Measurements from ENCODE around the gene FAAP100.

The FAAP100 gene

DNA sequence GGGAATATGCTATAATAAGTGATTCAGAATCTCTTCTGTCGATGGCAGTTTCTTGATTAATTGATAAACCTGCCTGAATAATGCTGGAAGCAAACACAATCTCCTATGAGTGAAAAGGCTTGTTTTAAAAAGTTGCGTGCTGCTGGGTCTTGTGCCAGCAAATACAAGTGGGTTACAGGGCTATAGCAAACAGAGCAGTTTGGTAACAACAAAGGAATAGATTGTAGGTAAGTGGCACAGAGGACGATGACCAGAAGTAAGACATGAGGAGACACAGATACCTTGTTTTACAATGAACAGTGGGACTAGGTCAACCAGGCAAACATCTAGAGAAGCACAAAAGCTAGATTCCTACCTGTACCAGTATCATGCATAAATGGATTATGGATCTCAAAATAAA lies 23.7 kb upstream of the FAAP100 start:
- DNase-seq = no peak

DNA sequence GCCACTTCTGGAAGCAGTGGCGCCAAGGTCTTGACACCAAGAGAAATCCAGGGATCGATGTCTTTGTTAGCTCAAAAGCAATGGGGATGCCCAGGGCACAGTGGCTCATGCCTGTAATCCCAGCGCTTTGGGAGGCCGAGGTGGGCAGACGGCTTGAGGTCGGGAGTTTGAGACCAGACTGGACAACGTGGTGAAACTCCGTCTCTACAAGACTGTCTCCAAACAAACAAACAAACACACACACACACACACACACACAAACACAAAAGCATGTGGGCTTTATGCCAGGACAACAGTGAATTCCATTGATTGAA lies 22.4 kb upstream of the FAAP100 start:
- no peak for DNase-seq

GRCh38 chr17:81573794-81574642 lies 21.9 kb upstream of the FAAP100 start:
- DNase-seq = no peak

GRCh38 chr17:81572563-81573168 lies 20.5 kb upstream of the FAAP100 start:
- DNase-seq = no peak

GRCh38 chr17:81570964-81571363 lies 18.8 kb upstream of the FAAP100 start:
- DNase-seq = no peak

DNA sequence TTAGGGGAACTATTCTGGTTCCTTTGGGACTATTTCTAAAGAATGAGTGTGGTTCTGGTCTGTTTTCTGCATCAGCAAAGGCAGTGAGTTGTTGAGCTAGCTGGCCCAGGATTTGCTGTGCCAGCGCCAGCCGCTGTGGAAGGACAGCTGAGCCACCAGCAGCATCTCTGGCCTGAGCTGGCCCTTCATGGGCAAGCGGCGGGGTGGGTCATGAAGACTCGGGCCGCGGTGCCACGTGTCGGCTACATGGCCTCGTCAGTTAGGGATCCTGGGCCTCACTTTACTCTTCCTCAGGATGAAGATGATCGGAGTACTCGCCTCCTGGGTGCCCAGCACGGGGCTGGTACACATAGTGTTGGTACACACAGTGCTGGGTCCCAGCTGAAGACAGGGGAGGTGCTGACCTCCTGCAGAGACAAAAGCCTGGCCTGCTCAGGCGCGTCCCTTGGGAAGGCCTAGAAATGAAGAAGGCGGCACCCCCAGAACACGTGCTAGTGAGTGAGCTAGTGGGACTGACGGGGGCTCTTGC lies 17.9 kb upstream of the FAAP100 start:
- DNase-seq = no peak

DNA sequence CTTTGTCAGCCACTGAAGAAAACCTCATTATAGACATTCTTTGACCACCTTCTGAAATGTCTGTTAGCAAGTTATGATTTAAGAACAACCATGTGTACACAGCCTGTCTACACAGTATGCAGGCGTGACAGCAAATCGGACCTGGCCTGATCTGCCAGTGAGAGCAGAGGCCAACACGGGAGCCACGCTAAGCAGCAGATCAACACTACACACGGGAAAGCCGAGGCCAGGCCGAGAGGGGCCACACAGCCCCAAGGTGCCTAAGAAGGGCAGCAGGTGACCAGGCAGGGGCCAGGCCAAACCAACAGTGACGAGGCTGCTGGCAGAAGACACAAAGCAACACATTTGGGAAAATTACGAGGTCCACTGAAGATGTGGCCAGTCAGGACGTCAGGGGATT lies 16.3 kb upstream of the FAAP100 start:
- DNase-seq = no peak

GRCh38 chr17:81567191-81567590 lies 15.0 kb upstream of the FAAP100 start:
- no peak for DNase-seq

DNA sequence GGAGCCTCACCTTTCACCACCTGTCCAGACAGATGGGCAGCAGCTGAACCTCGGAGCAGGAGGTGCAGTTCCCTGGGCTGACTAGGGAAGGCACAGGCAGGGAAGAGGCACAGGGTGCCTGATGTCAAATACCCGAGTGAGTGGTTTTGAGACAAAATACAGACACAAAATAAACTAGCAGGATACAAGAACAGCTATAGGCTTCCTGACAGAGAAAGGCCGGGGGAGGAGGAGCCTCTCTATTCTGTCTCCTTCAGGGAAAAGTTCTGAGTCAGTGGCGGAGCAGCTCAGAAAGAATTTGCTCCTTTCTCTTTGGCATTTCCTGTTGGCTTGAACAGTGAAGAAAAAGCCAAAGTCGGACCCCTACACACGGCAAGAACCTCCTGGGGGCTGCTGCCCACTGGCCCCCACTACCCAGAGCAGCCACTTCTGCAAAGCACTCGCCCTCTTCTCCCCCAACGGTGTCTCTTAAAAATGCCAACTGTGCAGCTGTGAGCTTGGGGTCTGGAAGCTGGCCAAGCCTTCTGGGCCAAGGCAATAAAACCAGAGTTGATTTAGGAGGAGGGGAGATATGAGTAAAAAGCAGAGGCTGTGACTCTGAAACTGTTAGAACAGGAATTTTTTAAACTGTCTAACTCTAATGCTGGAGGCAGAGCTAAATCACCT lies 14.4 kb upstream of the FAAP100 start:
- DNase-seq = peak; percentile 86 to 96

DNA sequence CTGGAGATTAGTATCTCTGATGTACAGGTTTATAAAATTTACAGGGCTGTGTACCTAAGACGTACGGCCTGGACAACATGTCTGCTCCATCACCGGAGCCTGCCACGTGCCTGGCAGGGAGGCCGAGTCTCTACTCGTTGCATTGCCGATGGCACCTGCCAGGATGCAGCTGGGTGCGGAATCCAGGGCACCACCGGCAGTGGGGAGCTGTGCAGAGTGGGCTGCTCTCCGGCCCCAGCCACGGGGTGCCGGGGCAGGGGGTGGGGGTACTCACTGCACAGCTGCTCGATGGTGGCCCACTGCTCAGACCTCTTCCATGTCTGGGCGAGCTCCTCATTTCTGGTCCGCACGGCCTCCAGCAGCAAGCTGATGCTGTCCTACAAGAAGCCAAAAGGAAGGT lies 13.1 kb upstream of the FAAP100 start:
- no peak for DNase-seq

DNA sequence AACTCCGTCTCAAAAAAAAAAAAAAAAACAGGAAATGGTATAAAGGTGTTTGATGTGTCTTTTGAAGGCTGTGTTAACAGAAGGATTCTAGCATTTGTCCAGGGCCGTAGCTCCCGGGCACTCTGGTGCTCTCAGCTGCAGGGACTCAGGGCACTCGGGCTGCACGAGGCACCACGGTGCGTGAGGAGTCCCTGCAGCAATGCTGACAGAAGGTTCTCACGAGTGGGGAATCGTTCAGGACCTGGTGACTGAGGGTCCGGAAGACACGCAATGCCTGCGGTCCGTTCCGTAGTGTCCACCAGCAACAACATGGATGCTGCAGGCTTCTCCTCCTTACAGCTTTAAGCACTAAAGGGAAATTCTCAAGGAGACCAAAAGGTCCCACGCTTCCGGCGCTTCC lies 12.6 kb upstream of the FAAP100 start:
- DNase-seq = no peak

DNA sequence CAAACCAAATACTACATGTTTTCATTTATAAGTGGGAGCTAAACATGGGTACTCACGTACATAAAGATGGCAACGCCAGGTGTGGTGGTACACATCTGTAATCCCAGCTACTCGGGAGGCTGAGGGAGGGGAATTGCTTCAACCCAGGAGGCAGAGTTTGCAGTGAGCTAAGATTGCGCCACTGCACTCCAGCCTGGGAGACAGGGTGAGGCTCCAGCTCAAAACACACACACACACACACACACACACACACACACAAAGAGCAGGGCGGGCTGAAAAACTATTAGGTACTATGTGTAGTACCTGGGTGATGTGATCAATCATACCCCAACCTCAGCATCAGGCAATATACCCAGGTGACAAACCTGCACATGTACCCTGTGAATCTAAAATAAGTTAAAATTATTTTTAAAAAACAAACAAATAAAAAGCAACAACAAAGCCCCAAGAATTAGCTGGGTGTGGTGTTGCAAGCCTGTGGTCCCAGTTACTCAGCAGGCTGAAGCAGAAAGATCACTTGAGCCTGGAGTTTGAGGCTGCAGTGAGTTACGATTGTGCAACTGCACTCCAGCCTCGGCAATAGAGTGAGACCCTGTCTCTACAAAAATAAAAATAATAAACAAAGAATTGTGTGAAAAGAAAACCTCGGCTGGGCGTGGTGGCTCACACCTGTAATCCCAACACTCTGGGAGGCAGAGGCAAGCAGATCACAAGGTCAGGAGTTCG lies 11.9 kb upstream of the FAAP100 start:
- no peak for DNase-seq

GRCh38 chr17:81561494-81561885 lies 9.3 kb upstream of the FAAP100 start:
- DNase-seq = no peak

GRCh38 chr17:81558941-81559806 lies 7.0 kb upstream of the FAAP100 start:
- no peak for DNase-seq

- no peak for DNase-seq
Measured at GRCh38 chr17:81558115-81558468, 5.9 kb upstream of the FAAP100 start.

DNA sequence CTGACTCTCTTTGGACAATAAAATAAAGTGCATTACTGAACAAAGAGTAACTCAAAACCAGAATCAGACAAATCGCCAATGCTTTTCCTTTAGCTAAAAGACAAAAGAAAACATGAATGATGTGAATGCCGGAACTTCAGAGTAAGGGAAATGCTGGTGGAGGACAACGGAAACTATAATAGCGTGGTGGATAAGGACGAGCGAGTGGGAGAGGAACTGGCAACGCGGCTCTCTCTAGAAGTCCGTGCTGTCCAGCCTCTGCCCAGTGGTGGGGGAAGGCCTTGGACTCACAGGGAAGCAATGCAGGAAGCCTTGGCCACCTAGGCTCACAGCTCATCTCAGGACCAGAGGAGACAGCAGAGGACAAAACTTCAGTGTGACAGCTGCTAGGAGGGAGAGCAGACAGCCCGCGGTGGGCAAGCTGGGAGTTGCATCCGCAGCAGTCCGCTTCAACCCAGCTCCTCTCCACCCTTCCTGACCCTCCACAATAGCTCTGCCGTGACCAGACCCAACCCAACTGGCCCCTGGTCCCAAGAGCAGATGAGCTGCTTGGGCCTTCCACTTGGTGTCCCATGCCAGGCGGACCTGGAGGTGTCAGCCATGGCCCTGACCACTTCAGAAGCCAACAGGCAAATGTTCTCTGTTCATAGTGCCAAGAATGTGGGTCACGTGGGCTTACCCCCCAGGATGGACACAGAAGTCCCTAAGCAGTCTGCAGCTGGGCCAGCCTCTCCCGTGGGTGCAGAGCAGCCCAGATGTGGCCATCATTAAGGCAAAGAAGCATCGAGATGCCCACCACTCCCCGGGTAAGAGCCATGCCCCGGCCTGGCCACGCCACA lies 5.3 kb upstream of the FAAP100 start:
- DNase-seq = no peak

DNA sequence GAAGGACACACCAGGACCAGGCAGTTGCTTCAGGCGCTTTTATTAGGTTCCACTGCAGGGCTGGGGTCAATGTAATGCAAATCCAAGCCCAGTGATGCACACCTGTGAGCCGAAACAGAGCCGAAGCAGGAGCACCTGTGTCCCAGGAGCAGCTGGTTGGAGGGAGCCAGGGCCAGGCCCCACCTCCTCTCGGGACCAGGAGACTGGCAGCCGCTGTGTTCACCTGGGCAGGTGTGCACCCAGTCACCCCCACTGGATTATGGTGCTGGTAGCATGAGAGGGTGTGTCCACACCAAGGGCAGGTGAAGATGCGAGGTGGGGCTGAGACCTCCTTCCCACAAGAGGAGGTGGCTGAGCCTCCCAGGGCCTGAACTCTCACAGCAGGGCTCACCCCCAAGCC lies 4.7 kb upstream of the FAAP100 start:
- no peak for DNase-seq

- DNase-seq = no peak
Measured at GRCh38 chr17:81556175-81556691, 4.1 kb upstream of the FAAP100 start.

DNA sequence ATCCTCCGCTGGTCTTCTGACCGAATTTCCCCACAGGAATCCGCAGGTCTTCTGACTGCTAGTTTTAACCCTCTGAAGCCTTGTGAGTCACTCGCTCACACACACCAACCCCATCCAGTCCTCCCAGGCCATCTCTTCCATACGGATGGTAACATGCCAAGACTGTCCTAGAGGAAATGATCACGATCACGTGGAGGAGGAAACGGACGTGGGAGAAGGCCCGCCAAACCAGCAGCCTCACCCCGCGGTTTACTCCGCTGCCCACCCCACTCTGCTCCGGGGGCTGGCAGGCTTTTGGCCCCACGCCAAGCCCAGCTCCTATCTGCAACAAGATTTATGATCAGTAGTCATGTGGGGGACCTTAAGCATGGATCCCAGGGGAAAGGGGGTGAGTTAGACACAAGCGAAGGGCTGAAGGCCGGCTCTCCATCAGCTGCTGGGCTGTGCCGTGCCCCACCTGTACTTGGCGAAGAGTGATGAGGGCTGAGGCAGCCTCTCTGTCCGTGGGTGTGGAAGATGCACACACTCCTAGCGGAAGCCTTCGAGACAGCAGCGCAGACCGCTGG lies 1.5 kb upstream of the FAAP100 start:
- peak; percentile 53 to 64 for DNase-seq

DNA sequence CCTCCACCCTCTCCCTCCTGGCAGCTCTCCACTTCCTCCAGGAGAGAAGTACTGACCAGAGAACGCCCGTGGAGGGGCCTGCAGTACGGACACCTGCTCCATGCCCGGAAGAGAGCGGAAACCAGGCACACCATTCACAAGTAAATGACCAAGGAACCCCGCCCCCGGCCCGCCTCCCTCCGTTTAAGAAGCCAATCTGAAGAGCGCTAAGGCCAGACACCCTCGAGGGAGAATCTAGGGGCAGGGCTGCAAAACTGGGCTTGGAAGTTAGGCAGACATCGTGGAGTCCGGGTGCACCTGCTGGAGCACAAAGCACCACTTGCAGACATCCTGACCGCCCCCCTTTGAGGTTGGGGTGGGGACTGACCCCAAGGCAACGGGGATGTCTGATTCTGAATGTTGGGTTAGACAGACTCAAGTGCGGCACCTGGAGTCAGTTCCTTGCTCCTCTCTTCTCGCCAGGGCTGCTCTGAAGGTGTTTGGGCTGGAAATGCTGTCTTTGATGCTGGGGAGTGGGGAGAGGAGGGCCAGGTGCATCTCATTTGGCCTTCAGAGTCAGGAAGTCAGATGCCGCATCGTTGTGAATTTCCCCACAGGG lies 964 bp upstream of the FAAP100 start:
- peak; percentile 94 to 97 for DNase-seq

Measured in SHP77 (cell line).